Testis (tissue), 3 donors: Measurements from ENCODE around the gene GRIK5. TPM values are rescaled to one million over a fixed set of nuclear protein-coding genes. Genes with fewer than 3 reads are reported as not detected.
A peak's percentile ranks its signal among the peaks of the same experiment; 100 is the strongest.

Source experiments
- DNase-seq: peaks from one replicate; pipeline ENCODE4 v3.0.0-alpha.2; 2019
- H3K27ac ChIP-seq, 2 donors: fragments of 200-600 bp; sonication (generic); one replicate each; pipeline ENCODE4 v1.5.1; 2019
- H3K27me3 ChIP-seq: fragments of 200-600 bp; sonication (generic); one replicate; pipeline ENCODE4 v1.5.1; 2019
- H3K36me3 ChIP-seq: fragments of 200-600 bp; sonication (generic); one replicate; pipeline ENCODE4 v1.5.1; 2017; ENCODE audit warnings: low read depth; ENCODE audit errors: missing control alignments
- H3K4me1 ChIP-seq: fragments of 200-600 bp; sonication (generic); one replicate; pipeline ENCODE4 v1.5.1; 2019
- H3K4me3 ChIP-seq, 2 donors: fragments of 200-600 bp; sonication (generic); one replicate each; pipeline ENCODE4 v1.5.1; 2017 to 2019
- H3K9me3 ChIP-seq: fragments of 200-600 bp; sonication (generic); one replicate; pipeline ENCODE4 v1.5.1; 2017
- POLR2A ChIP-seq: fragments of 450-650 bp; IDR thresholded peaks from one replicate; pipeline ENCODE4 v1.6.1; 2017; ENCODE audit warnings: antibody characterized with exemption, mild to moderate bottlenecking, moderate library complexity
- WGBS, 2 donors: methylation state at CpG; one replicate each; pipeline ENCODE4 v1.1.5; 2018; 5-methylcytosine and 5-hydroxymethylcytosine counted together
- intact Hi-C: fragments of 100-400 bp; cut with DNase I; formaldehyde crosslinking; loops from one replicate; pipeline ENCODE4 v1.15.1; 2023; ENCODE audit warnings: low total_unique reads
- polyA plus RNA-seq: library from polyadenylated mRNA; stranded (reverse); fragments of 350-450 nt; fragmentation: Illumina TruSeq; extraction: RNeasy Lipid Tissue Mini Kit (QIAGEN cat#74804); gene quantifications from one replicate; pipeline ENCODE4 v1.2.3, GENCODE V29; 2014; ENCODE audit warnings: low read depth, low replicate concordance; ENCODE audit not compliant: insufficient read depth
- total RNA-seq, 2 donors: library from RNA; depleted of rRNA; stranded (reverse); fragments of >200 nt; gene quantifications; one replicate each; pipeline ENCODE4 v1.2.3, GENCODE V29; 2016
- TF ChIP-seq, protein P1 (sequence below), 3 experiments: fragments of 450-650 bp in 2 of 3; fragments of 200-600 bp in 1 of 3; sonication (generic) in 1 of 3; IDR thresholded peaks; one replicate each; pipeline ENCODE4 v1.5.1; 2016 to 2019; ENCODE audit warnings: antibody characterized with exemption in 3 of 3, mild to moderate bottlenecking in 2 of 3, moderate library complexity in 1 of 3

GRIK5 gene
- total and polyA plus RNA-seq, 3 donors from 2014 or later: 31.7 to 87.4 (median 43.8) TPM

DNA sequence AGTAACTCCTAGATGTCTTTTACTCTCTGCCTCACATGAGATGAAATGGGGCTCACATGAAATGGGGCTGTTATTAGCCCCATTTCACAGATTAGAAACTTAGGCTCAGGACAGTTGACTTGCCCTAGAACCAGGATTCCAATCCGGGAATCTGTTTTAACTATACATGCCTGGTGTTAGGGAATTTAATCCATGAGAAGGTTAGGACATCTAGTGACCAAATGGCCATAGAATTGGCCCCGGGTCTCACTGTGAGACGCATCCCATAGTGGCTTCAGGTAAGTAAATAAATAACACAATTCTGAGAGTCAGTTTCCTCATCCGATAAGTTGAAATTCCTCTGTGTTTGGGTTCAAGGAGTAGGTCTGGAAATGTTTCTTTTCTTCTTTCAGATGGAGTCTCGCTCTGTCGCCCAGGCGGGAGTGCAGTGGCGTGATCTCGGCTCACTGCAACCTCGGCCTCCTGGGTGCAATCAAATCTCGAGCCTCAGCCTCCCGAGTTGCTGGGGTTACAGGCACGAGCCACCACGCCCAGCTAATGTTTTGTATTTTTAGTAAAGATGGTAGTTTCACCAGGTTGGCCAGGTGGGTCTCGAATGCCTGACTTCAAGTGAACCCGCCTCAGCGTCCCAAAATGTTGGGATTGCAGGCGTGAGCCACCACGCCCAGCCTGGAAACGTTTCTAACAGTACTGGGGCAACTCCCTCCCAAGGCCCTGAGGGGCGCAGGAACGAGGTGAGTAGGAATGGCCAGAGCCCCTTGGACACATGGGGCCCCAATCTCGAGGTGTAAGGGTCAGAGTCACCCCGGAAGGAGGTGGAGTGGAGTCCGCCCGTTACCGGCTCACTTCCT lies 4.7 kb upstream of the GRIK5 start:
- 45 to 49% methylated on average over 24 to 26 of the region's 27 CpGs for WGBS, 2 donors
- Histone ChIP-seq H3K36me3 (no peaks in the 10 kb centered on the region), H3K27ac (peak overlapping the region; percentile 97 to 98), H3K4me1 (peaks cover 13% of the 10 kb centered on the region), H3K4me3 (peak overlapping the region; percentile 58 to 91), H3K27me3 (no peaks in the 10 kb centered on the region), H3K9me3 (no peaks in the 10 kb centered on the region)
- TF ChIP-seq POLR2A: no peak
- TF ChIP-seq, protein P1, sequence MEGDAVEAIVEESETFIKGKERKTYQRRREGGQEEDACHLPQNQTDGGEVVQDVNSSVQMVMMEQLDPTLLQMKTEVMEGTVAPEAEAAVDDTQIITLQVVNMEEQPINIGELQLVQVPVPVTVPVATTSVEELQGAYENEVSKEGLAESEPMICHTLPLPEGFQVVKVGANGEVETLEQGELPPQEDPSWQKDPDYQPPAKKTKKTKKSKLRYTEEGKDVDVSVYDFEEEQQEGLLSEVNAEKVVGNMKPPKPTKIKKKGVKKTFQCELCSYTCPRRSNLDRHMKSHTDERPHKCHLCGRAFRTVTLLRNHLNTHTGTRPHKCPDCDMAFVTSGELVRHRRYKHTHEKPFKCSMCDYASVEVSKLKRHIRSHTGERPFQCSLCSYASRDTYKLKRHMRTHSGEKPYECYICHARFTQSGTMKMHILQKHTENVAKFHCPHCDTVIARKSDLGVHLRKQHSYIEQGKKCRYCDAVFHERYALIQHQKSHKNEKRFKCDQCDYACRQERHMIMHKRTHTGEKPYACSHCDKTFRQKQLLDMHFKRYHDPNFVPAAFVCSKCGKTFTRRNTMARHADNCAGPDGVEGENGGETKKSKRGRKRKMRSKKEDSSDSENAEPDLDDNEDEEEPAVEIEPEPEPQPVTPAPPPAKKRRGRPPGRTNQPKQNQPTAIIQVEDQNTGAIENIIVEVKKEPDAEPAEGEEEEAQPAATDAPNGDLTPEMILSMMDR (IDR thresholded peaks at IDR 0.05): peak in 1 of 3 experiments; percentile 3
- intact Hi-C loops: no loop called here
- peak; percentile 48 for DNase-seq

DNA sequence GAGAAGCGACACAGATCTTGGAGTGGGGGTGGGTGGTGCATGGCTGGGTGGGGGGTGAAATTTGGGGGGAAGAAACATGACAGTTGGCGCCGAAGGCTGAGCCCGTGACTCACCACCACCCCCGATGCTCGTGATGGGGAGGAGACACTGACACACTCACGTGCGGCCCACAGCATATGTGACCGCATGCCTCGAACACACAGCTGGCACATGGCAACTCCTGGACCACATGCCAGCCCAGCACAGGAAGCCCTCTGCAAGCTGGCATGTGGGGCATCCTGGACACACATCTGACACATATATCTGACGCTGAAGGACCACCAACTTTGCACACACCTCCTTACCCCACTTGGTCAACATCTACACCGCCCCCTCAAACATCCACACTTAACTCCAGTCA lies 1.2 kb upstream of the GRIK5 start:
- Histone ChIP-seq H3K27me3 (no peaks in the 10 kb centered on the region), H3K4me1 (peaks cover 6% of the 10 kb centered on the region), H3K27ac (no peak overlapping the region), H3K4me3 (no peak overlapping the region), H3K36me3 (no peaks in the 10 kb centered on the region), H3K9me3 (no peaks in the 10 kb centered on the region)
- no peak for DNase-seq
- intact Hi-C loops: no loop called here
- TF ChIP-seq, protein P1 (IDR thresholded peaks at IDR 0.05): no peak
- TF ChIP-seq POLR2A: no peak
- WGBS, 2 donors: 96% methylated on average over 8 to 12 of the region's 12 CpGs

DNA sequence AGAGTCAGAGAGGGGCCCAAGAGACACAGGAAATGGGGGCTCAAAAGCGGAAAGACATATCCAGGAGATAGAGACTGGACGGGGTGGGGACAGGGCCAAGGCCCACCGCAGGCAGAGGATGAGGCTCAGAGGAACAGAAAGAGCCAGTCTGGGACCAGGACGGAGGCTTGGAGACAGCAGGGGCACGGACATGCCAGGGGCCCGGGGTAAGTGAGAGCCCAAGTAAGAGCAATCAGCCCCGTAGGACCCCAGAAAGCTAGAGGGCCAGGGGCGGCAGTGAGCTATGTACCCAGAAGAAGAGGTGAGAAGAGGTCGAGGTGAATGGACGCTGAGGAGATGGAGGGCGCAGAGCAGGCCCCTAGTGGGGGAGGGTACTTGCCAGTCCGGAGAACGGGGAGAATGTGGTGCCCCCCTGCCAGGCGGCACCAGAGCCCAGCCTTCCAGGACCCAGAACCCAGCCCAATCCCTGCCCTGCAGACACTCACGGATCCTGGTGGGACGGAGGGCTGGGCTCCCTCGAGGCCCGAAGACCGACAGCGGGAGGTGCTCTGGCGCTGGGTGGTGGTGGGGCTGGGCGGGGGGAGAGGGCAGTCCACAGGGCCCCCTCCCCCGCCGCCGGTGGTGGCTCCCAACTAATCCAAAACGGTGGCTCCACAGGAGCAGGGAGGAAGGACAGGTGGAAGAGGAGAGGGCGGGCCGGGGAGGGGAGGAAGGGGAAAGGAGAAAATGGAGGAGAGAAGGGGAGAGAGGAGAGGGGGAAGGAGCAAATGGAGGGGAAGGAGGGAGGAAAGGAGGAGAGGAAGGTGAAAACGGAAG lies 1.0 kb downstream of the GRIK5 start:
- no peaks in the 10 kb centered on the region for H3K4me1 ChIP-seq
- no peak for DNase-seq
- H3K9me3 ChIP-seq: no peaks in the 10 kb centered on the region
- peak overlapping the region in 1 of 2 donors; percentile 1 for H3K4me3 ChIP-seq
- no peak for TF ChIP-seq POLR2A
- TF ChIP-seq, protein P1 (IDR thresholded peaks at IDR 0.05): no peak
- no peaks in the 10 kb centered on the region for H3K27me3 ChIP-seq
- intact Hi-C loops: no loop called here
- H3K27ac ChIP-seq: no peak overlapping the region
- no peaks in the 10 kb centered on the region for H3K36me3 ChIP-seq
- 36 to 41% methylated on average over 26 to 29 of the region's 29 CpGs for WGBS, 2 donors

DNA sequence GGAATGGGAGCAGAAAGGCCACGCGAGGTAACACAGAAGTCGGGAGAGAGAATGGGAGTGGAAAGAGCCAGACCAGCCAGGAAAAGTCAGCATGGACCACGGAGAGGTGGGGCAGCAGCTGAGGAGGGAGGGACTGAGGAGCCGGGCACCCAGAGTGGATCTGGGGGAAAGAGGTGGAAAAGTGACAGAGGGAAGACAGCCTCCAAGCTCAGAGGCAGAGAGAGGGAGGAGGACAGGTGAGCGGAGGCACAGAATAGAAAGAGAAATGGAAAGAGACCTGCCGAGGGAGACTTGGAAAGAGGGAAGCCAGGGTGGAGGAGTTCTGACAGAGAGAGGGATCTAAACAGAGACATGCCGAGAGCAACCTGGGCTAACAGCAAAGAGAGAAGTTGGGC lies 1.6 kb downstream of the GRIK5 start:
- Histone ChIP-seq H3K27ac (no peak overlapping the region), H3K4me3 (no peak overlapping the region), H3K4me1 (no peaks in the 10 kb centered on the region), H3K27me3 (no peaks in the 10 kb centered on the region), H3K9me3 (no peaks in the 10 kb centered on the region), H3K36me3 (no peaks in the 10 kb centered on the region)
- WGBS, 2 donors: 46 to 47% methylated on average over 8 of the region's 8 CpGs
- intact Hi-C loops: no loop called here
- no peak for DNase-seq
- TF ChIP-seq, protein P1 (IDR thresholded peaks at IDR 0.05): no peak
- TF ChIP-seq POLR2A: no peak
